ENCODE measurements around the gene KRT71.

GRCh38 chr12:52557476-52557875, 4.5 kb upstream of the KRT71 start:
- TF ChIP-seq, protein P1, sequence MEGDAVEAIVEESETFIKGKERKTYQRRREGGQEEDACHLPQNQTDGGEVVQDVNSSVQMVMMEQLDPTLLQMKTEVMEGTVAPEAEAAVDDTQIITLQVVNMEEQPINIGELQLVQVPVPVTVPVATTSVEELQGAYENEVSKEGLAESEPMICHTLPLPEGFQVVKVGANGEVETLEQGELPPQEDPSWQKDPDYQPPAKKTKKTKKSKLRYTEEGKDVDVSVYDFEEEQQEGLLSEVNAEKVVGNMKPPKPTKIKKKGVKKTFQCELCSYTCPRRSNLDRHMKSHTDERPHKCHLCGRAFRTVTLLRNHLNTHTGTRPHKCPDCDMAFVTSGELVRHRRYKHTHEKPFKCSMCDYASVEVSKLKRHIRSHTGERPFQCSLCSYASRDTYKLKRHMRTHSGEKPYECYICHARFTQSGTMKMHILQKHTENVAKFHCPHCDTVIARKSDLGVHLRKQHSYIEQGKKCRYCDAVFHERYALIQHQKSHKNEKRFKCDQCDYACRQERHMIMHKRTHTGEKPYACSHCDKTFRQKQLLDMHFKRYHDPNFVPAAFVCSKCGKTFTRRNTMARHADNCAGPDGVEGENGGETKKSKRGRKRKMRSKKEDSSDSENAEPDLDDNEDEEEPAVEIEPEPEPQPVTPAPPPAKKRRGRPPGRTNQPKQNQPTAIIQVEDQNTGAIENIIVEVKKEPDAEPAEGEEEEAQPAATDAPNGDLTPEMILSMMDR (IDR thresholded peaks at IDR 0.05), result no peak
- TF ChIP-seq POLR2A (IDR thresholded peaks at IDR 0.05) (no peak), POLR2AphosphoS5 (IDR thresholded peaks at IDR 0.05) (no peak)
